ENCODE measurements around the gene RPL3. TPM values are rescaled to one million over a fixed set of nuclear protein-coding genes. Genes with fewer than 3 reads are reported as not detected.

Gene RPL3
- total RNA-seq, 8 experiments from 2014 or later: 1,236 to 3,241 (median 1,964) TPM

DNA sequence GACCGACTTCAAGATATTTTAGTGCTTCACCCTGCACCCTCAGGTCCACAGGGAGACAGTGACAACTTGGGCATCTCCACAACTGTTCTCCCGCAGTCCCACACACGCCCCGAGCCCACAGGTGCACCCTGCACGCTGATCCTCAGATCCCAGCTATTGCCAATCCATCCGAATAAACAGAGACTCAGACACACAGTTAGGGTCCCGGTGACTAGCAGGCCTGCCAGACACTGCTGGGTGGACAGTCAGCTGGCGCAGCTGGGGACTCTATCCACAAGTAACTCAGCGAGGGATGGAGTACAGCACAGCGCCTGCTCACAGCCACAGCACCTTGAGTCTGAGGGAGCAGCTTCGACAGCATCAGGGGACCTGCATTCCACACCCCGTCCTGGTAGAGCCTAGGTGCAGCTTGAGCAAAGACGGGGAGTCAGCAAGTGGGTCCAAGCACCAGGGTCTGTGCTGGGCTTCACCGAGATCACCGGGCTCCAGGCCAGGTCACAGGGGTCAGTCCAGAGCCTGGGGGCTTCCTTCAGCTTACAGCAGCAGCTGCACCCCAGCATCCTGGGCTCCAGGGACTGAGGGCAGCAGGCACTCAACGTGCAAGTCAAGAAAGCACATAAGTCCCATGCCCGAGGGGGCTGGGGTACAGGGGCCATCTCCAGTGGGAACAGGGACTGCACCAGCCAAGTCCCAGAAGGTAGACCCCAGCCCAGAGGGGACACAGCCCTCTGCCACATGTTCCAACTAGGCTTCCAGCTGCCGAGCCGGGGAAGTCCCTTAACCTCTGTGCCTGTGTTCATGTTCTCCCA is 7.6 kb downstream of the RPL3 start:
- ATAC-seq (replicated peaks in 6 of 8): peak in 2 of 8 experiments; percentile 1
- in situ Hi-C loops (cut with MboI; ENCODE audit: low pct_unique_long_range_greater_than_20kb in 2 of 9, low sequenced_read_pairs in 9 of 9, unreplicated experiment in 9 of 9): loop anchor here in 6 of 9 experiments (10.0 to 25.0 kb wide), 3 partner anchors 101 to 149 kb away; partner anchors contain the start of gene CBX7 (in 2 of the 6)
- peaks cover 23 to 34% of the 10 kb centered on the region in 2 donors for H3K4me1 ChIP-seq (replicated peaks in 1 of 2)
- no peak overlapping the region for H3K27ac ChIP-seq
- no peak overlapping the region for H3K4me3 ChIP-seq
- WGBS, 10 experiments: 83 to 100% (median 99%) methylated on average over 1 to 11 of the region's 19 CpGs; no CpG with 5 or more reads in 6 of the 10 experiments

DNA sequence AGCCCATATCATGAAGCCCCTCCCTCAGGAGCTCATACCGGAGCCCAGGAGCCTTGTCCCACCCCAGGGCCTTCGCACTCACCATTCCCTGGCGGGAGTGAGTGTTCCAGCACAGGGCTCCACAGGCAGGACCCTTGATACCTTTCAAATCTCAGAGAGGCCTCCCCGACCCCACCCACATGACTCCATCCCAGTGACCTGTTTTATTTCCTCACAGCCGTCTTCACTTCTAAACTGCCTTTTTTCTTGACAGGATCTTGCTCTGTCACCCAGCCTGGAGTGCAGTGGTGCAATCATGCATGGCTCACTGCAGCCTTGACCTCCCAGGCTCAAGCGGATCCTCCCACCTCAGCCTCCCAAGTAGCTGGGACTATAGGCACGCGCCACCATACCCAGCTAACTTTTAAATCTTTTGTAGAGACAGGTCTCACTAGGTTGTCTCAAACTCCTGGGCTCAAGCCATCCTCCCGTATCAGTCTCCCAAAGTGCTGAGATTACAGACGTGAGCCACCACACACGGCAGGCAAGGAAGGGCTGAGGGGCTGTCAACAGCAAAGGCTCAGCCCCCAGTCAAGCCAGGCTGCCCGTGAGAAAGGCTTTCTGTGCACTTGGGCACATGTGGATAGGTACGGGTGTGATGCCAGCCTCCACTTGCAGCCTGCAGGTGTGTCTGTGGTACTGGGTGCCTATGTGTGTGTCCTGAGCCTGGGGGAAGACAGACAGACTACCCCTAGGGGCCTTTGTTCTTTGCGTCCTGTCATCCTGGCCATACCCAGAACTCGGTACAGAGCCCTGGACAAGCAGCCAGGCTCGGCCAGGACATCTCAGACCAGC is 9.3 kb downstream of the RPL3 start:
- 20 to 80% (median 60%) methylated on average over 1 to 5 of the region's 16 CpGs; no CpG with 5 or more reads in 3 of the 10 experiments for WGBS, 10 experiments
- in situ Hi-C loops (cut with MboI; ENCODE audit: low pct_unique_long_range_greater_than_20kb in 2 of 9, low sequenced_read_pairs in 9 of 9, unreplicated experiment in 9 of 9): loop anchor here (5.0 to 25.0 kb wide), 4 partner anchors 102 to 148 kb away; partner anchors contain the start of gene CBX7 (in 2 of the 9)
- H3K4me1 ChIP-seq (replicated peaks in 1 of 2): peaks cover 14 to 21% of the 10 kb centered on the region in 2 donors
- ATAC-seq (replicated peaks in 6 of 8): peak in 5 of 8 experiments; percentile 0 to 5 (median 0)
- no peak overlapping the region for H3K4me3 ChIP-seq
- peak overlapping the region in 1 of 2 donors; percentile 25 for H3K27ac ChIP-seq

DNA sequence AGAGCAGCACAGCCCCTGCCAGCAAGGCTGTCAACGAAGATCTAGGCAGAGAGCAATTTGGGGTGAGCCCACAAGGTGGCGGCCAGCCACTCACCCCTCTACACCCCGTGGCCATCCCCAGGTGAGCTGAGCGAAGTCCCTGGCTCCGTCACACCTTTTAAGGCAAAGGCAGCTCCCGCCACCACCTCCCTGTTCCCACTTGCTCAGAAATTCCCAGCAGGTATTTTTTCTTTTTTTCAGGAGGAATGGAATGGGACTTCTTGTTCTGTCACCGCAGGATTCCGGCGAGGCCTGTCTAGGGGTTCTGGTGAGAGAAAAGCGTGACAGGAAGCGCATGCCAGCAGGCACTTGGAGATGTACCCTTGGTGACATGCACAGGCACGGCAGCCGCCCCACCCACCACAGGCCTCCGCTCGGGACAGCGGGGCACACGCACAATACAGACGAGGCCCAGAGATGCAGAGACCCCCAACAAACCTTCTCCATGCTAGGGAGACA is 10.0 kb downstream of the RPL3 start:
- in situ Hi-C loops (cut with MboI; ENCODE audit: low pct_unique_long_range_greater_than_20kb in 2 of 9, low sequenced_read_pairs in 9 of 9, unreplicated experiment in 9 of 9): loop anchor here in 6 of 9 experiments (5.0 to 25.0 kb wide), 4 partner anchors 103 to 147 kb away; partner anchors contain the start of gene CBX7 (in 2 of the 6)
- Histone ChIP-seq H3K27ac (peak overlapping the region; percentile 39 to 76), H3K4me3 (no peak overlapping the region), H3K4me1 (replicated peaks in 1 of 2) (peaks cover 14 to 21% of the 10 kb centered on the region in 2 donors)
- 56% methylated on average over 3 of the region's 18 CpGs; no CpG with 5 or more reads in 9 of the 10 experiments for WGBS, 10 experiments
- peak; percentile 2 to 35 (median 16) for ATAC-seq (replicated peaks in 6 of 8)

DNA sequence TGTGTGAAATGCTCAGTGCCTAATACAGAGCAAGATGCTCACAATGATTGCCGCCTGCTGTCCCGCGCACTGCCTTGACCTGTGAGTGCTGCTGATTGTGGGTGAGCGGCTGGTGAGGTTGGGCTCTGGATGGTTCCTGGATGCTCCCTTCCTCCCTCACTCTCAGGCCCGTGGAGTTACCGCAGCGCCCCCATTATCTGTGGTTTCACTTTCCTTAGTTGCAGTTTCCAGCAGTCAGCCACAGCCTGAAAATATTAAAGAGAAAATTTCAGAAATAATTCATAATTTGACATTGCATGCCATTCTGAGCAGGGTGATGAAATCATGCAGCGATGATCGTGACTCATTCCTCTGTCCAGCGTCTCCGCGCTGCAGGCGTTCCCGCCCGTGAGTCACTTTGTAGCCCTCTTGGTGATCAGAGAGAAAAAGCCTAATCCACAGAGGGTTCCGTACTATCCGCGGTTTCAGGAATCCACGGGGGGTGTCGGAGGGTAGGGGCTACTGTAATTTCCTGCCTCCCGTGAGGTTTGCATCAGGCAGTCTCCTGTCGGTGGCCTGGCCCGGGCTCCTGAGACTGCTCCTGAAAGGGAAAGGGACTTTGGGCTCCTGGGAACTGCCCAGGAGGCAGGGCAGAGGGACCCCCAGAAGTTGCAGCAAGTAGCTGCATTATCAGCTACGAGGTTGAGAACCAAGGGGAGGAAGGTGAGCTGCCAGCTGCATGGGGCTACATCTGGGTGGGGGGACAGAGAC is 10.6 kb downstream of the RPL3 start:
- WGBS, 10 experiments: 0 to 70% (median 44%) methylated on average over 2 to 20 of the region's 24 CpGs; no CpG with 5 or more reads in 2 of the 10 experiments
- H3K27ac ChIP-seq: peak overlapping the region; percentile 39 to 76
- in situ Hi-C loops (cut with MboI; ENCODE audit: low pct_unique_long_range_greater_than_20kb in 2 of 9, low sequenced_read_pairs in 9 of 9, unreplicated experiment in 9 of 9): loop anchor here in 6 of 9 experiments (5.0 to 25.0 kb wide), 4 partner anchors 104 to 146 kb away; partner anchors contain the start of gene CBX7 (in 2 of the 6)
- peak; percentile 11 to 79 (median 64) for ATAC-seq (replicated peaks in 6 of 8)
- H3K4me3 ChIP-seq: no peak overlapping the region
- peaks cover 14 to 21% of the 10 kb centered on the region in 2 donors for H3K4me1 ChIP-seq (replicated peaks in 1 of 2)

DNA sequence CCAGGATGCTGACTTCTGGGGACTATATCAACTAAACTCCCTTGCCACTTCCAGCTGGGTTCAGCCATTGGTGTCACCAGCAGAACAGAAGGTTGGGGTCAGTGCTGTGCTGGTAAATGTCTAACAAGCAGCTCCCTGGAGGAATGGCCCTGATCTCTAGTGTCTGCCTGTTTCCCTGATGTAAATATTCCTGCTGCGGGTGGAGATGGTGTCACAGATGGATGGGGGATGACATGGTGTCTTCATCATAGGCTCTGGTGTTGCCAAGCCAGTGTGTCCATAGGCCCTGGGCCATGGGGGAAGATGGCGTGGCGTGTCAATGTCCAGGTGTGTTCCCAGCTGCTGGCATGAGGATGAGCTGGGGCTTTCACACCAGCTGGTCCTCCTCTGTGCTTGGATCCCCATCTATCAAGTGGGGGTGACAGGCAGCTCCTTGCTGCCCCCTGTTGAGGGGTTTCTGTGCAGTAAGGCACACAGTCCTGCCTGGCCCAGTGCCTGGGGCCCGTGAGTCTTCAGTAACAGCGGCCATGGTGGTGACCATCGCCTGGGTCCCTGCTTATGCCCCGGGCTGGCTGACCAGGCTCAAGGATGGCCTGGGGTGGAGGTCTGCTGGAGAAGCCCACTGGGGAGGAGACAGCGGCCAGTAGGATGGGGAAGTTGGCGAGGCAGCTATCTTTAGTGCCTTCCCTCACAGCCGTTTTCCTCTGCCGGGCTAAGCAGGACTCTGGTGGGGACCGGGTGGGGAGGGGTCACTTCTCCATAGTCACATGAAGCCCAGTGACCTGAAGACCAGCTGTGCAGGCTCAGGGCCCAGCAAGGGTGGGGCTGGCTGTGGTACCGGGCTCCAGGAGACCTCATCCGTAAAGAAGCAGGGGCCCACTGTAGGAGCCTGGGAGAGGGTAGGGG is 12.7 kb downstream of the RPL3 start:
- WGBS, 10 experiments: 75 to 100% (median 97%) methylated on average over 1 to 6 of the region's 14 CpGs; no CpG with 5 or more reads in 5 of the 10 experiments
- in situ Hi-C loops (cut with MboI; ENCODE audit: low pct_unique_long_range_greater_than_20kb in 2 of 9, low sequenced_read_pairs in 9 of 9, unreplicated experiment in 9 of 9): loop anchor here in 6 of 9 experiments (5.0 to 25.0 kb wide), 4 partner anchors 106 to 144 kb away; partner anchors contain the start of gene CBX7 (in 2 of the 6)
- peak in 4 of 8 experiments; percentile 0 to 6 (median 4) for ATAC-seq (replicated peaks in 6 of 8)
- no peak overlapping the region for H3K27ac ChIP-seq
- peaks cover 14 to 21% of the 10 kb centered on the region in 2 donors for H3K4me1 ChIP-seq (replicated peaks in 1 of 2)
- H3K4me3 ChIP-seq: no peak overlapping the region

DNA sequence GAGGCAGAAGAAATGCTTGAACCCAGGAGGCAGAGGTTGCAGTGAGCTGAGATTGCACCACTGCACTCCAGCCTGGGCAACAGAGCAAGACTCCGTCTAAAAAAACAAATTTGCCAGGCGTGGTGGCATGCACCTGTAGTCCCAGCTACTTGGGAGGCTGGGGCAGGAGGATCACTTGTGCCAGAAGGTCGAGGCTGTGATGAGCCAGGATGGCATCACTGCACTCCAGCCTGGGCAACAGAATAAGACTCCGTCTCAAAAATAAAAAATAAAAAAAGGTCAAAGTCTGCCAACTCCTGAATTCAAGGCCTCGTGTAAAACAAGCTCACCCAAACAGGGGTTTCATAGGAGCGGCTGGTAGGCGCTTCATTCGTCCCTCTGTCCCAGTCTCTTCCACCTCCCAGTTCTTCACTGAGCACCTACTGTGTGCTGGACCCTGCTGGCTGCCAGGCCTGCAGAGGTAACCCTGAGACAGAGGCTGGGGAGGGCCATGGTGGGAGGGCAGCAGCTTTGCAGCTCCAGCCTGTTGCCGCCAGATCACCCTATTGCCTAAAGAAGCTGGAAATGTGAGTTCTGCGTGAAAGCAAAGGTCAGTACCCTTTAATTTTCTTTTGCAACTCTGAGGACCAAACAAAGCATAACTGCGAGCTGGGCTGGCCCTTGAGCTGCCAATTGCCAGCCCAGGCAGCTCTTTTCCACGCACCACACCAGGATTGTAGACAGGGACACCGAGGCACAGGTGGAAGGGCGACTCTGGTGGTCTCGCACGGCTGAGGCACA is 15.3 kb downstream of the RPL3 start:
- in situ Hi-C loops (cut with MboI; ENCODE audit: low pct_unique_long_range_greater_than_20kb in 2 of 9, low sequenced_read_pairs in 9 of 9, unreplicated experiment in 9 of 9): loop anchor here in 5 of 9 experiments (10.0 to 25.0 kb wide), 3 partner anchors 108 to 142 kb away; partner anchors contain the start of gene CBX7 (in 2 of the 5)
- no peak overlapping the region for H3K4me3 ChIP-seq
- peaks cover 9 to 17% of the 10 kb centered on the region in 2 donors for H3K4me1 ChIP-seq (replicated peaks in 1 of 2)
- no peak overlapping the region for H3K27ac ChIP-seq
- WGBS, 10 experiments: 73 to 86% (median 80%) methylated on average over 1 to 13 of the region's 16 CpGs; no CpG with 5 or more reads in 2 of the 10 experiments
- ATAC-seq (replicated peaks in 6 of 8): no peak

DNA sequence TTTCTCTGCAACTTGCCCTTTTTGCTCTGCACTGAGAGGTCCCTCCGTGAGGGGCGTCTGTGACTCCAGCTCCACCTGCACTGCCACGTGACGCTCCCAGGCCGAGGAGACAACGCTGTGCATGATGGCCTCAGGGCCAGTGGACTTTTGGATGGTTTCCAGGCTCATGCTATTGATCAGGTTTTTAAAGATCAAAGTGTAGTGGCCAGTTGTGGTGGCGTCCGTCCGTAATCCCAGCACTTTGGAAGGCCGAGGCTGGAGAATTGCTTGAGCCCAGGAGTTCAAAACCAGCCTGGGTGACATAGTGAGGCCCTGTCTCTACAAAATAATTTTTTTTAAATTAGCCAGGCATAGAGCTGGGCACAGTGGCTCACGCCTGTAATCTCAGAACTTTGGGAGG is 16.1 kb downstream of the RPL3 start:
- no peak for ATAC-seq (replicated peaks in 6 of 8)
- in situ Hi-C loops (cut with MboI; ENCODE audit: low pct_unique_long_range_greater_than_20kb in 2 of 9, low sequenced_read_pairs in 9 of 9, unreplicated experiment in 9 of 9): loop anchor here in 5 of 9 experiments (10.0 to 25.0 kb wide), 3 partner anchors 109 to 141 kb away; partner anchors contain the start of gene CBX7 (in 2 of the 5)
- Histone ChIP-seq H3K4me3 (no peak overlapping the region), H3K4me1 (replicated peaks in 1 of 2) (peaks cover 2 to 10% of the 10 kb centered on the region in 2 donors), H3K27ac (no peak overlapping the region)
- WGBS, 10 experiments: 72 to 91% (median 85%) methylated on average over 3 to 9 of the region's 11 CpGs; no CpG with 5 or more reads in 5 of the 10 experiments

DNA sequence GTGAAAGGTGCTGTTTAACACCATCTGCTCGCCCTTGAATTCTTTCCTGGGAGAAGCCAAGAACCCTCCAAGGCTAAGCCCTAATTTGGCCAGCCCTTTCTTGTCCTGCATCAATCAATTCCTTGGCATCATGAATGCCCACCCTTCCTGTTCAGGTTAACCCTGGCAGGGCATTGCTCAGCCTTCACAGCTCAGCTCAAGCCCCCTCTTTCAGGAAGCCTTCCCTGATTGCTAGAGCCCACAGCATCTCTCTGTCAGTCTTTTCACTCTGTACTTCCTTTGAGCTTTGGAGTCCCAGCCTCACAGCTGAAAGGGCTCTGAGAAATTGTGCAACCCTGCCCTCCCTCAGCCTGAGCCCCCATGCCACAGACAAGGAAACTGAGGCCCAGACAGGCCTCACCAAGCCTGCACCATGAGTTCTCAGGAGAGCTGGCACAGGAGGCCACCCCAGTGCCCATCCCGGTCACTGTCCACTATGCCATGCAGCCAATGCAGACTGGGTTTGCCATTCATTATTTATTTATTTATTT is 16.9 kb downstream of the RPL3 start:
- Histone ChIP-seq H3K27ac (no peak overlapping the region), H3K4me3 (no peak overlapping the region), H3K4me1 (replicated peaks in 1 of 2) (peaks cover 0 to 8% of the 10 kb centered on the region in 2 donors)
- ATAC-seq (replicated peaks in 6 of 8): no peak
- in situ Hi-C loops (cut with MboI; ENCODE audit: low pct_unique_long_range_greater_than_20kb in 2 of 9, low sequenced_read_pairs in 9 of 9, unreplicated experiment in 9 of 9): loop anchor here in 5 of 9 experiments (10.0 to 25.0 kb wide), 3 partner anchors 110 to 140 kb away; partner anchors contain the start of gene CBX7 (in 2 of the 5)
- WGBS, 10 experiments: 33 to 100% (median 86%) methylated on average over 1 to 2 of the region's 2 CpGs; no CpG with 5 or more reads in 4 of the 10 experiments

DNA sequence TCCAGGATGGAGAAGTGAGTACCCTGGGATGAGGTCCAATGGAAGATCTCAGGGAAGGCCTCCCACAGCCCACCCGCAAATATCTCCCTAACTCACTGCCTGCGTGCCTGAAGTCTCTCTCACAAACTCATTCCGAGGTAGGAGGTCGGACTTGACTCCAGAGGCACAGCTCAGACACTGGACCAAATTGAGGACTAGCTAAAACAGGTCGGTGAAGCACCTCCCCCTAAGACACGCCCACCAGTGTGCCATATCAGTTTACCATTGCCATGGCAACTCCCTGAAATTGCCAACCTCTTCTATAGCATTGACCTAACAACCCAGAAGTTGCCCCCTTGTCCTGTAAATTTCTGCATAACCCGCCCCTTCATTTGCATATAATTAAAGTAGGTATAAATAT is 17.5 kb downstream of the RPL3 start:
- in situ Hi-C loops (cut with MboI; ENCODE audit: low pct_unique_long_range_greater_than_20kb in 2 of 9, low sequenced_read_pairs in 9 of 9, unreplicated experiment in 9 of 9): loop anchor here in 5 of 9 experiments (10.0 to 25.0 kb wide), 3 partner anchors 110 to 140 kb away; partner anchors contain the start of gene CBX7 (in 2 of the 5)
- WGBS, 10 experiments: 45 to 82% (median 61%) methylated on average over 2 to 7 of the region's 7 CpGs; no CpG with 5 or more reads in 6 of the 10 experiments
- H3K4me1 ChIP-seq (replicated peaks in 1 of 2): peaks cover 0 to 8% of the 10 kb centered on the region in 2 donors
- ATAC-seq (replicated peaks in 6 of 8): peak in 1 of 8 experiments; percentile 5
- H3K4me3 ChIP-seq: no peak overlapping the region
- H3K27ac ChIP-seq: no peak overlapping the region

DNA sequence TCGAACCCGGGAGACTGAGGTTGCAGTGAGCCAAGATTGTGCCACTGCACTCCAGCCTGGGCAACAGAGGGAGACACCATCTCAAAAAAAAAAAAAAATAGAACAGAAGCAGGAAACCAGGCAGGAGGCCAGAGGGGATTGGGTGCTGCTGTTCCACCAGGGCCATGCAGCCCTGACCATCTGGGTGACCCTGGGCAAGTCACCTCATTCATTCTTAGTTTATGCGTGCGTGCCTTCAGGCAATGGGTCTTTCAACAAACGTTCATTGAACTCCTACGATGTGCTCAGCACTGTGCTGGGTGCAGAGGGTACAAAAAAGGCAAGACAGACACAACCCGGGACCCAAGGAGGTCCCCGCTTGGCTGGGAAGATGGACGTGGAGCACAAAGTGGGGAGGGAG is 18.3 kb downstream of the RPL3 start:
- peaks cover 0 to 8% of the 10 kb centered on the region in 2 donors for H3K4me1 ChIP-seq (replicated peaks in 1 of 2)
- ATAC-seq (replicated peaks in 6 of 8): no peak
- no peak overlapping the region for H3K4me3 ChIP-seq
- 49 to 100% (median 90%) methylated on average over 2 to 8 of the region's 9 CpGs; no CpG with 5 or more reads in 3 of the 10 experiments for WGBS, 10 experiments
- H3K27ac ChIP-seq: no peak overlapping the region
- in situ Hi-C loops (cut with MboI; ENCODE audit: low pct_unique_long_range_greater_than_20kb in 2 of 9, low sequenced_read_pairs in 9 of 9, unreplicated experiment in 9 of 9): loop anchor here in 5 of 9 experiments (10.0 to 25.0 kb wide), 3 partner anchors 111 to 139 kb away; partner anchors contain the start of gene CBX7 (in 2 of the 5)
